HG03060 (cell line): ENCODE data around the gene ANKRD63.

ENCODE experiments used
- ATAC-seq: cut with Tn5 transposase; IDR thresholded peaks from one replicate; pipeline ENCODE4 v1.9.1; 2021; ENCODE audit warnings: low read depth, moderate number of reproducible peaks; ENCODE audit not compliant: unreplicated experiment

The ANKRD63 gene

DNA sequence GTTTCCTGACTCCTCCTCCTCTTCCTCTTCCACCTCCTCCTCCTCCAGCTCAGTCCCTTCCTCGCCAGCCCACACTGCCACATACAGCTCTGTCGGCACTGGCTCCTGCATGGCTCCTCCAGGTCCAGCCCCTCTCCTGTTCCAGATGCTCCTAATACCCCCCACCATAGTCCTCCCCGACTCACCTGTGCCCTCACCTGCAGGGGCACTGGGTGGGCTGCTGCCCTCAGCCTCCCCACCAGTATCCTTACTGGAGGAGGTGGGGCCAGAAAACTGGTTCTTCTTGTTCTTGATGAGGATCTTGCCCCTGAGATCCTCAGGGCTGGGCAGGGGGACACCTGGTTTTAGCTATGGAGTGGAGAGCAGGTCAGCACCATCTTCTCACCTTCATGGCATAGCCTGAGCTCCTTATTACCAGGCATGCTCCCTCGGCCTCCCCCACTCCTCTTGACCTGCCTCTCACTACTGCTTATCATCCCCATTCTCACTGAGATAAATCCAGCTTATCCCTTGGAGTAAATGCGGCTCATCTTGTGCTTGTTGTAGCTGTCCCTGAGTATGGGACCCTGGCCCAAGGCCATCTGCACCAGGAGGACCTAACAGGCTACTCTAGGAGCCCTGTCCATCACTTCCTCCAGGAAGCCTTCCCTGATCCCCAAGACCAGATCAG lies 13.8 kb upstream of the ANKRD63 start:
- no peak for ATAC-seq

- ATAC-seq: no peak
These were observed 13.2 kb upstream of the ANKRD63 start for GRCh38 chr15:40295877-40296560.

- ATAC-seq: no peak
These were observed 12.4 kb upstream of the ANKRD63 start for GRCh38 chr15:40295297-40295696.

DNA sequence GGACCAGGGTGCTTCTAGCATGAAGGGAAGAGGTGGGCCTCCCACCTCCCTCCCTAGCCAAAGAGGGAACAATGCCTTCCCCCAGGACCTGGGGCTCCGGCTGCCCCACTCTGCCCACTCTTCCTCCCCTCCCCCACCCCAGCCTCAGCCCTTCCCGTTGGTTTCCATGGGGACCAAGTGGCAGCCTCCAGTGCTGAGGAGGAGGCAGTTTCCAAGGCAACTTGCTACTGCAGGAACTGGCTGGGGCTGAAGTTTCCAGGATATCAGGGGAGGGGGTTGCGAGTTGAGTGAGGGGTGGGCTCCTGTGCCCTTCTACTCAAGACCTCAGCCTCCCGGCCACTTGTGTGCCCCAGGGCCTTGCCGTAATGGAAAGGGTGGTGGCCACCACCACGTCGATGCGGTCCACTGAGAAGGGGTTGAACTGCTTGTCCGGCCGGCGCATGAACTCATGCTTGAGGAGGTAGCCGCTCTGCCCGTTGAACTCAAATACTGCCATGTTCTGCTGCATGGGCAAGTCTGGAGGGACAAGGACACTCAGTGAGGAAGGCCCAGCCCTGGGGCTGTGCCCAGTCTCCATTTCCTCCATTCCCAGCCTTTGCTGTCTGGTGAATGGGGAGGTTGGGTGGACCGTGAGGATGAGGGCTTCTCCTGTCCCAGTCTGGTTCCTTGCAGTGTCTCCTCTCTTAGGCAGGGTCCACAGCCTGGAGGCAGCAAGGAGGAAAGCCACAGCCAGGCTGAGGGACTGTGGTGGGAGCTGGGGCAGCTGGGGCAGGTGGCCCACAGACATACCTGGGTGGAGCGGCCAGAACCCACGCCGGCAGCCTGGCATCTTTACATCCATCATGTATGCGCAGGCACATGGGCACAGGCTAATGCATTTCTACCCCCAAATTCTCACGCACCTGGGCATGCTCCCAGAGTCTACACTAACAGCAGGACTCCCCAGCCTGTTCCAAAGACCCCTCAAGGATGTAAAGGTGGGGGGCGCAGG lies 11.3 kb upstream of the ANKRD63 start:
- no peak for ATAC-seq

DNA sequence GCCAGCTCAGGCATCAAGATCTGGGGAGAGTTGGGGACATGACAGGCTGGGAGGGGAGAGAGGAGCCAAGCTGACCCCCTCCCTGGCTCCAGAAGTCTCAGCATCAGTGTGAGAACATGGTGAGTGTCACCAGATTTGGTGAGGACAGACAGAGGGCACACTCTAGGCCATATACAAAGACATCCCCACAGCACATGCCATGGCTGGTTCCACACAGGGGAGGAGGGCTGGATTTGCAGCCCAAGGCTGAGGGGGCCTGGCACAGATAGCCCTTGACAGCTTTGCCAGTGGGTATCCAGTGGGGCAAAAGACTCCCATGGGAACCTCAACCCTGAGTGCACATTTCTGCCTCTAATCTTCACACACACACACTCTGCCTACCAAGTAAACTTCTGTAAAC lies 10.1 kb upstream of the ANKRD63 start:
- ATAC-seq: no peak

DNA sequence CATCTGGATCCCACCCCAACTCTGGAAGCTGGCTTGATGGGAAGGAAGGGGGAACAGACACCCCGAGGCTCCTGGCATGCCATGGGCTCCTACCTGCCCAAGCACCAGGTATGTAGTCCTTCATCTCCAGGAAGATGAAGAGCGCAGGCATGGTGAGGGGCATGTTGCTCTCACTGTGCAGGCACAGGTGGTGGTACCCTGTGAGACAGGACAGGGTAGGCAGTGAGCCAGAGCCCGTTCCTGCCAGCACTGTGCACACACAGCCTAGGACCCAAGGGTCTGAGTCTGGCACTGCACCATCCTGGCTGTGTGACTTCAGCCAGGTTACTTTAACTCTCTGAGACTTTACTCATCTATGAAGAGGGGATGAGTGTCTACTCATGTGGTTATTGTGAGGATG lies 9.4 kb upstream of the ANKRD63 start:
- no peak for ATAC-seq

DNA sequence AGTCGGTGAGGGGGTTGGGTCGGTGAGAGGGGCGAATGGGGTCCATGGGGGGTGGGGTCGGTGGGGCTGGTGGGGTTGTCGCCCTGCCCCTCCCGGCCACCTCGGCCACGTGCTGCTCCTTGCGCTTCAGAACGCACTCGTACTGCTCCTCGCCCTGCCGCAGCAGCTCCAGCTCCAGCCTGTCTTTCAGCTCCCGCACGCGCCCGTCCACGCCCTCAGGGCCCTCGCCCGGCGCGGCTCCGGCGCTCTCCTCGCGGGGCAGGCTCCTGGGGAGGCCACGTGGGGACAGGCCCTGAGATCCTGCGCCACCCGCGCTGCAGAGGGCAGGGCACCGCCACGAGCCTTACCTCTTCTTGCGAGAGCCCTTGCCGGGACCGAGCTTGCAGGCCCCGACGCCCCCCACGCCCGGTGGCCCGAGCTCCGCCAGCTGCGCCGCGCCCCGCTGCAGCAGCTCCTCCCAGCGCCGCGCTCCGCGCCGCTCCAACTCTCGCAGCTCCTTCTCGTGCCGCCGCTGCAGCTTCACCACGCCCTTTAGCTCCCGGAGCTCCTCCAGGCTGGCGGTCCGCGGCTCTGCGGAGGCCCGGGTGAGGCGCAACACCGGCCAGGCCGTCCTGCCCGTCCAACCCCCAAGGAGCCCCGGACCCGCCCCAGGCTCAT lies 8.2 kb upstream of the ANKRD63 start:
- no peak for ATAC-seq

DNA sequence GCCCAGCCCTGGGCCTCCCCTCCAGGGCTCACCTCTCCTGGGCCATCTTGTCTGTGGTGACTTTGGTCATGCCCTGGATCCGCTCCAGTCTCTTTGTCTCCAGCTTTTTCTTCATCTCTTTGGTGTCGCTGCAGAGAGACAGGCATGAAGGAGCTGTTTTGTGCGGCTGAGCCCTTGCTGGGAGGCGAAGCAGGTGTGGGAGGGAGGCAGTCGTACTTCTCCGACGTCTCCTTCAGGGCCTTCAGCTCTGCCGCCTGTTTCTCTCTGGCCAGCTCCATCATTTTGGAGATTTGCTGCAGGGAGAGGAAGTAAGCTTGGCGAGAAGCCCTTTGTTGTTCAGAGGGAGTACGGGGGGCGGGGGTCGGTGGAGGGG lies 7.7 kb upstream of the ANKRD63 start:
- no peak for ATAC-seq

- ATAC-seq: no peak
These were observed 6.4 kb upstream of the ANKRD63 start for GRCh38 chr15:40289140-40289775.

- no peak for ATAC-seq
These were observed 5.1 kb upstream of the ANKRD63 start for GRCh38 chr15:40287968-40288367.

DNA sequence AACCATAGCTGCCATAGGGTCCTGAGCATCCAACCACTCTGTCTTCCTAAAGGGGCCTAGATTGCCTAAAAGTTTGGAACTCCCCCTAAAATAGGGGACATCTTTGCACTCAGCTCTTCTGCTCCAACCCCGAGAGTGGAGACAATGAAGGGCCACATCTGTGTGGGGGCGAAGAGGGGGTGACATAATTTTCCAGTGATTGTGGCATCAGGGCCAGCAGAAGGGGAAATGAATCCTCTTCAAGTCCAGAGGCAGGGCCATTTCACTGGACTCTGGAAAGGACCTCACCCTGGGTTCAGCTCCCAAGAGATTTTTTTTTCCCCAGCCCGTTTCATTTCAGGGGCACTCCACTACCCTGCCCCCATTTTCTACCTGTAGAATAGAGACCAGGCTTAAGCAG lies 4.6 kb upstream of the ANKRD63 start:
- ATAC-seq: no peak

- no peak for ATAC-seq
These were observed 3.9 kb upstream of the ANKRD63 start for GRCh38 chr15:40286794-40287193.

GRCh38 chr15:40286061-40286532 lies 3.2 kb upstream of the ANKRD63 start:
- no peak for ATAC-seq

GRCh38 chr15:40285554-40286011 lies 2.7 kb upstream of the ANKRD63 start:
- no peak for ATAC-seq

DNA sequence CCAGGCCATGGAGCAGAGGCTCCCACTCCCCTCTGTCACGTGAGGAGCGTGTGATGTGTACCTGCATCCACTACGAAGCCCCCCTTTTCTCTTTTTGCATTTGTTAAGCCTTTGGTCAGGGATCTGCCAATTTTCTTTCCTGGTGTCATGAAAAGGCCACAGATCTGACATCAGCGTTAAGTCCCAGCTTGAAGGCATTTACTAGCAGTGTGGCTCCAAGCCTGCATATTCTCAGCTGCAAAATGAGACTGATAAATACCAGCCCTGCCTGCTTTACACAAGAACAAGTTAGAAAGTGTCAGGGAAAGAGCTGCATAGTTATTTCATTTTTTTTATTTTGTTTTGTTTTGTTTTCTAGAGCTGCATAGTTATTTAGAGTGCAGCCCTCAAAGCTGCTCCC lies 2.3 kb upstream of the ANKRD63 start:
- no peak for ATAC-seq

- ATAC-seq: no peak
These were observed 894 bp upstream of the ANKRD63 start for GRCh38 chr15:40283615-40284300.

GRCh38 chr15:40282147-40282868 lies 556 bp downstream of the ANKRD63 start:
- ATAC-seq: no peak

- ATAC-seq: no peak
These were observed 1.1 kb downstream of the ANKRD63 start for GRCh38 chr15:40281801-40282146.
